HepG2 (cell line): ENCODE measurements around the gene BACH2. TPM values are rescaled to one million over a fixed set of nuclear protein-coding genes. Genes with fewer than 3 reads are reported as not detected.

ENCODE experiments used
- ATAC-seq: fragments of 200-7000 bp; cut with Tn5 transposase; 3 replicates; pipeline ENCODE4 v1.9.1; 2020; ENCODE audit warnings: mild to moderate bottlenecking, moderate library complexity
- BruUV-seq: library from RNA; stranded (reverse); fragments of 400-500 nt; replicated peaks from 2 replicates; lab custom pipeline; 2021; lab: Mats Ljungman, UMichigan
- CTCF ChIA-PET: fragments of 300-600 bp; formaldehyde crosslinking; extraction: SDS; loops from one replicate; lab custom pipeline; 2021; ENCODE audit warnings: low total read pairs, inconsistent platforms, low intra/inter-chr PET ratio; lab: Yijun Ruan, JAX
- POLR2A ChIA-PET: fragments of 350-600 bp; sonication (Branson Sonifier 250); formaldehyde crosslinking; loops from one replicate; lab custom pipeline; 2020; ENCODE audit warnings: antibody characterized with exemption, inconsistent platforms; lab: Yijun Ruan, JAX
- DNase-seq: peaks from one replicate; pipeline ENCODE4 v3.0.0-alpha.2; 2015; ENCODE audit warnings: low spot score
- FAIRE-seq: peaks from 3 replicates; lab custom pipeline; 2011; peaks lifted over from hg19 to GRCh38; lab: Jason Lieb, UNC
- H2AFZ ChIP-seq: one replicate; pipeline ENCODE4 v1.6.1; 2011; ENCODE audit warnings: low read length, inconsistent platforms
- H3K27ac ChIP-seq: fragments of 300-600 bp; 3 replicates; pipeline ENCODE4 v1.8.0; 2011; ENCODE audit warnings: mixed run types, mild to moderate bottlenecking, mixed read lengths, low read length, inconsistent platforms; ENCODE audit not compliant: insufficient read depth; ENCODE audit errors: extremely low read length
- H3K27me3 ChIP-seq, 2 experiments: fragments of 200-600 bp in 1 of 2; 2 replicates in 1 of 2; 3 replicates in 1 of 2; pipeline versions ENCODE4 v1.6.0 to v1.8.0; 2011; ENCODE audit warnings: low read length in 2 of 2, mild to moderate bottlenecking in 2 of 2, moderate library complexity in 2 of 2, inconsistent platforms in 1 of 2; ENCODE audit not compliant: insufficient read depth in 2 of 2, control insufficient read depth in 1 of 2
- H3K36me3 ChIP-seq, 2 experiments: fragments of 200-600 bp in 1 of 2; replicated peaks in 1 of 2; 2 replicates in 1 of 2; 3 replicates in 1 of 2; pipeline versions ENCODE4 v1.5.1 to v1.8.0; 2011; ENCODE audit warnings: low read length in 2 of 2, inconsistent platforms in 1 of 2; ENCODE audit not compliant: insufficient read depth in 2 of 2, control insufficient read depth in 1 of 2
- H3K4me1 ChIP-seq: 2 replicates; pipeline ENCODE4 v1.5.1; 2012; ENCODE audit warnings: low read length, inconsistent platforms; ENCODE audit not compliant: insufficient read depth
- H3K4me2 ChIP-seq: 2 replicates; pipeline ENCODE4 v1.6.0; 2011; ENCODE audit warnings: low read depth, low read length, inconsistent platforms
- H3K4me3 ChIP-seq, 3 experiments: fragments of 200-600 bp in 1 of 3; sonication (generic), shearing (Covaris generic) in 1 of 3; replicated peaks in 1 of 3; 2 replicates each; pipeline ENCODE4 v1.5.1; 2011 to 2016; ENCODE audit warnings: low read length in 3 of 3, inconsistent platforms in 2 of 3, low read depth in 2 of 3, mild to moderate bottlenecking in 2 of 3, control low read depth in 1 of 3, mixed read lengths in 1 of 3; ENCODE audit not compliant: insufficient read depth in 1 of 3
- H3K79me2 ChIP-seq: one replicate; pipeline ENCODE4 v1.6.1; 2011; ENCODE audit warnings: low read length, inconsistent platforms; ENCODE audit not compliant: insufficient read depth
- H3K9ac ChIP-seq: 2 replicates; pipeline ENCODE4 v1.6.0; 2011; ENCODE audit warnings: mild to moderate bottlenecking, low read depth, low read length, inconsistent platforms; ENCODE audit not compliant: insufficient read depth
- H3K9me3 ChIP-seq: 2 replicates; pipeline ENCODE4 v1.5.1; 2012; ENCODE audit warnings: mild to moderate bottlenecking, low read length
- H4K20me1 ChIP-seq: 2 replicates; pipeline ENCODE4 v1.6.0; 2011; ENCODE audit warnings: inconsistent platforms, mild to moderate bottlenecking, low read length, moderate library complexity; ENCODE audit not compliant: insufficient read depth
- ISL2 ChIP-seq: sonication (generic); formaldehyde crosslinking; IDR thresholded peaks from 2 replicates; pipeline ENCODE4 v1.5.0; 2020; ENCODE audit warnings: missing genetic modification reagents
- KDM4B ChIP-seq: sonication (generic); formaldehyde crosslinking; IDR thresholded peaks from 2 replicates; pipeline ENCODE4 v1.4.0; 2020; ENCODE audit warnings: missing genetic modification reagents
- MED13 ChIP-seq: sonication (generic); formaldehyde crosslinking; IDR thresholded peaks from 2 replicates; pipeline ENCODE4 v1.5.0; 2020; ENCODE audit warnings: missing genetic modification reagents
- MTF1 ChIP-seq: sonication (generic); formaldehyde crosslinking; IDR thresholded peaks from 2 replicates; pipeline ENCODE4 v1.5.0; 2020; ENCODE audit warnings: missing genetic modification reagents
- NFE2L2 ChIP-seq: fragments of 150-350 bp; IDR thresholded peaks from 2 replicates; pipeline ENCODE4 v1.6.1; 2014; ENCODE audit warnings: low read length
- NFIB ChIP-seq: sonication (generic); formaldehyde crosslinking; IDR thresholded peaks from 2 replicates; pipeline ENCODE4 v1.9.0; 2021; ENCODE audit warnings: missing genetic modification reagents, mild to moderate bottlenecking, borderline replicate concordance
- NFYB ChIP-seq: sonication (generic); formaldehyde crosslinking; IDR thresholded peaks from 2 replicates; pipeline ENCODE4 v1.4.0; 2020; ENCODE audit warnings: missing genetic modification reagents
- RBAK ChIP-seq: sonication (generic); formaldehyde crosslinking; IDR thresholded peaks from 2 replicates; pipeline ENCODE4 v1.5.1; 2020; ENCODE audit warnings: mild to moderate bottlenecking, missing genetic modification reagents
- TP53 ChIP-seq: sonication (generic); formaldehyde crosslinking; conservative IDR thresholded peaks from 2 replicates; pipeline ENCODE4 v1.4.0; 2020; ENCODE audit warnings: missing genetic modification reagents
- ZNF124 ChIP-seq: sonication (generic); formaldehyde crosslinking; IDR thresholded peaks from 2 replicates; pipeline ENCODE4 v1.4.0; 2020; ENCODE audit warnings: missing genetic modification reagents
- ZNF274 ChIP-seq: sonication (generic); formaldehyde crosslinking; IDR thresholded peaks from 2 replicates; pipeline ENCODE4 v1.5.1; 2020; ENCODE audit warnings: mild to moderate bottlenecking, missing genetic modification reagents
- ZSCAN12 ChIP-seq: sonication (generic); formaldehyde crosslinking; IDR thresholded peaks from 2 replicates; pipeline ENCODE4 v1.9.0; 2021; ENCODE audit warnings: mild to moderate bottlenecking, missing genetic modification reagents
- WGBS: methylation state at CpG from one replicate; pipeline ENCODE4 v1.1.6; 2017; ENCODE audit warnings: low lambda C conversion rate; 5-methylcytosine and 5-hydroxymethylcytosine counted together
- in situ Hi-C: cut with HindIII; loops from 2 replicates; pipeline ENCODE4 v1.10.0; 2017; ENCODE audit warnings: low pct_unique_long_range_greater_than_20kb; ENCODE audit not compliant: extremely low pct_ligation_motif_present
- intact Hi-C: fragments of 100-400 bp; cut with micrococcal nuclease; formaldehyde crosslinking; loops from one replicate; pipeline ENCODE4 v1.10.0; 2022; ENCODE audit not compliant: unreplicated experiment
- polyA plus RNA-seq, 8 experiments: library from polyadenylated mRNA; depleted of rRNA in 3 of 8; stranded (reverse) in 7 of 8; unstranded in 1 of 8; fragments of >200 nt; fragmentation: Illumina TruSeq in 4 of 8; extraction: Trizol in 4 of 8; gene quantifications; 2 replicates each; pipeline versions ENCODE4 v1.2.1 to v1.2.3, GENCODE V29; 2011 to 2016; ENCODE audit warnings: low read depth in 4 of 8, missing spikeins in 1 of 8, mixed read lengths in 1 of 8; ENCODE audit not compliant: insufficient read depth in 1 of 8
- total RNA-seq, 5 experiments: library from RNA; depleted of rRNA; stranded (reverse); fragments of >200 nt; fragmentation: Illumina TruSeq; extraction: Trizol; gene quantifications; 2 replicates each; pipeline ENCODE4 v1.2.3, GENCODE V29; 2016; ENCODE audit warnings: low read depth in 1 of 5
- TF ChIP-seq, protein P1 (sequence below): sonication (generic); formaldehyde crosslinking; IDR thresholded peaks from 2 replicates; pipeline ENCODE4 v1.5.0; 2020; ENCODE audit warnings: mild to moderate bottlenecking, missing genetic modification reagents
- TF ChIP-seq, protein P2 (sequence below): sonication (generic); formaldehyde crosslinking; IDR thresholded peaks from 2 replicates; pipeline ENCODE4 v1.9.0; 2021; ENCODE audit warnings: mild to moderate bottlenecking, missing genetic modification reagents
- TF ChIP-seq, protein P3 (sequence below): sonication (generic); formaldehyde crosslinking; IDR thresholded peaks from 2 replicates; pipeline ENCODE4 v1.8.1; 2022; ENCODE audit warnings: mild to moderate bottlenecking, missing genetic modification reagents

Gene BACH2
- total and polyA plus RNA-seq, 2 of the 13 experiments (the other 11 are each of a cell fraction or from before 2014, with no cell fraction given): 0.01 TPM; not detected in 1

DNA sequence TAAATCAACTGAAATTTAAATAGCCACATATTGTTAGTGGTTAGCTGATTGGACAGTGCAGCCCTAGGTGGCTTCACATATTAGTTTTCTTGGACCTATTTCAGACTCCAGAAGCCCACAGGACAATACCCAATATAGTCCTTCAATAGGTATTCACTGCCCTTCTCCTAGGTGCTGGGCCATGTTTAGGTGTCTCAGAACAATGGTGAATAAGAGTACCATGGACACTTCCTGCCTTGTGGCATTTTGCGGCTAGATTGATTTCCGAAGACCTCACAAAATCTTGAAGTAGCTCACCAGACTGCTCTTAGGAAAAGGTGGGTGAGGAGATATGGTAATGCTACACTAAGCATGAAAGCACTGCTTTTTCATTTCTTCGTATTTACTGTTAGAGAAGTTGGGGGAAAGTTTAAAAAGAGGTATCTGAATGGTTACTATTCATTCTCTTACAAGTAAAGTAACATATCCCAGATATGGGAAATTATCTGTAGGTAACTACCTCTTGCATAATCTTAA, 203.0 kb downstream of the BACH2 start (continued):
- TF ChIP-seq, protein P1, sequence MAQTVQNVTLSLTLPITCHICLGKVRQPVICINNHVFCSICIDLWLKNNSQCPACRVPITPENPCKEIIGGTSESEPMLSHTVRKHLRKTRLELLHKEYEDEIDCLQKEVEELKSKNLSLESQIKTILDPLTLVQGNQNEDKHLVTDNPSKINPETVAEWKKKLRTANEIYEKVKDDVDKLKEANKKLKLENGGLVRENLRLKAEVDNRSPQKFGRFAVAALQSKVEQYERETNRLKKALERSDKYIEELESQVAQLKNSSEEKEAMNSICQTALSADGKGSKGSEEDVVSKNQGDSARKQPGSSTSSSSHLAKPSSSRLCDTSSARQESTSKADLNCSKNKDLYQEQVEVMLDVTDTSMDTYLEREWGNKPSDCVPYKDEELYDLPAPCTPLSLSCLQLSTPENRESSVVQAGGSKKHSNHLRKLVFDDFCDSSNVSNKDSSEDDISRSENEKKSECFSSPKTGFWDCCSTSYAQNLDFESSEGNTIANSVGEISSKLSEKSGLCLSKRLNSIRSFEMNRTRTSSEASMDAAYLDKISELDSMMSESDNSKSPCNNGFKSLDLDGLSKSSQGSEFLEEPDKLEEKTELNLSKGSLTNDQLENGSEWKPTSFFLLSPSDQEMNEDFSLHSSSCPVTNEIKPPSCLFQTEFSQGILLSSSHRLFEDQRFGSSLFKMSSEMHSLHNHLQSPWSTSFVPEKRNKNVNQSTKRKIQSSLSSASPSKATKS (CRISPR knock-in tag): no peak
- TF ChIP-seq, protein P2, sequence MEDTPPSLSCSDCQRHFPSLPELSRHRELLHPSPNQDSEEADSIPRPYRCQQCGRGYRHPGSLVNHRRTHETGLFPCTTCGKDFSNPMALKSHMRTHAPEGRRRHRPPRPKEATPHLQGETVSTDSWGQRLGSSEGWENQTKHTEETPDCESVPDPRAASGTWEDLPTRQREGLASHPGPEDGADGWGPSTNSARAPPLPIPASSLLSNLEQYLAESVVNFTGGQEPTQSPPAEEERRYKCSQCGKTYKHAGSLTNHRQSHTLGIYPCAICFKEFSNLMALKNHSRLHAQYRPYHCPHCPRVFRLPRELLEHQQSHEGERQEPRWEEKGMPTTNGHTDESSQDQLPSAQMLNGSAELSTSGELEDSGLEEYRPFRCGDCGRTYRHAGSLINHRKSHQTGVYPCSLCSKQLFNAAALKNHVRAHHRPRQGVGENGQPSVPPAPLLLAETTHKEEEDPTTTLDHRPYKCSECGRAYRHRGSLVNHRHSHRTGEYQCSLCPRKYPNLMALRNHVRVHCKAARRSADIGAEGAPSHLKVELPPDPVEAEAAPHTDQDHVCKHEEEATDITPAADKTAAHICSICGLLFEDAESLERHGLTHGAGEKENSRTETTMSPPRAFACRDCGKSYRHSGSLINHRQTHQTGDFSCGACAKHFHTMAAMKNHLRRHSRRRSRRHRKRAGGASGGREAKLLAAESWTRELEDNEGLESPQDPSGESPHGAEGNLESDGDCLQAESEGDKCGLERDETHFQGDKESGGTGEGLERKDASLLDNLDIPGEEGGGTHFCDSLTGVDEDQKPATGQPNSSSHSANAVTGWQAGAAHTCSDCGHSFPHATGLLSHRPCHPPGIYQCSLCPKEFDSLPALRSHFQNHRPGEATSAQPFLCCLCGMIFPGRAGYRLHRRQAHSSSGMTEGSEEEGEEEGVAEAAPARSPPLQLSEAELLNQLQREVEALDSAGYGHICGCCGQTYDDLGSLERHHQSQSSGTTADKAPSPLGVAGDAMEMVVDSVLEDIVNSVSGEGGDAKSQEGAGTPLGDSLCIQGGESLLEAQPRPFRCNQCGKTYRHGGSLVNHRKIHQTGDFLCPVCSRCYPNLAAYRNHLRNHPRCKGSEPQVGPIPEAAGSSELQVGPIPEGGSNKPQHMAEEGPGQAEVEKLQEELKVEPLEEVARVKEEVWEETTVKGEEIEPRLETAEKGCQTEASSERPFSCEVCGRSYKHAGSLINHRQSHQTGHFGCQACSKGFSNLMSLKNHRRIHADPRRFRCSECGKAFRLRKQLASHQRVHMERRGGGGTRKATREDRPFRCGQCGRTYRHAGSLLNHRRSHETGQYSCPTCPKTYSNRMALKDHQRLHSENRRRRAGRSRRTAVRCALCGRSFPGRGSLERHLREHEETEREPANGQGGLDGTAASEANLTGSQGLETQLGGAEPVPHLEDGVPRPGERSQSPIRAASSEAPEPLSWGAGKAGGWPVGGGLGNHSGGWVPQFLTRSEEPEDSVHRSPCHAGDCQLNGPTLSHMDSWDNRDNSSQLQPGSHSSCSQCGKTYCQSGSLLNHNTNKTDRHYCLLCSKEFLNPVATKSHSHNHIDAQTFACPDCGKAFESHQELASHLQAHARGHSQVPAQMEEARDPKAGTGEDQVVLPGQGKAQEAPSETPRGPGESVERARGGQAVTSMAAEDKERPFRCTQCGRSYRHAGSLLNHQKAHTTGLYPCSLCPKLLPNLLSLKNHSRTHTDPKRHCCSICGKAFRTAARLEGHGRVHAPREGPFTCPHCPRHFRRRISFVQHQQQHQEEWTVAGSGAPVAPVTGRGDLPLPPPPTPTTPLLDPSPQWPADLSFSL: no peak

- Histone ChIP-seq H3K9ac (no peak overlapping the region), H2AFZ (no peak overlapping the region), H3K79me2 (no peaks in the 10 kb centered on the region), H3K4me2 (no peak overlapping the region), H3K9me3 (no peaks in the 10 kb centered on the region), H3K27me3 (peaks cover 0 to 2% of the 10 kb centered on the region in 2 experiments; a peak in 1 of 5 replicates), H3K27ac (no peak overlapping the region), H3K4me1 (no peaks in the 10 kb centered on the region), H3K4me3 (no peak overlapping the region), H3K36me3 (no peaks in the 10 kb centered on the region), H4K20me1 (no peaks in the 10 kb centered on the region)
- ChIA-PET POLR2A (no interaction called here), CTCF (no interaction called here)
- FAIRE-seq: no peak
- in situ Hi-C loops (no loop called here), intact Hi-C loops (no loop called here)
- ATAC-seq: no peak
- no TSS peak for BruUV-seq
- no peak for DNase-seq
- 50% methylated on average over 2 of the region's 2 CpGs for WGBS
- TF ChIP-seq MTF1 (CRISPR knock-in tag) (no peak), ISL2 (no peak), NFYB (no peak), TP53 (no peak), NFIB (CRISPR knock-in tag) (no peak), KDM4B (CRISPR knock-in tag) (no peak), ZSCAN12 (CRISPR knock-in tag) (no peak), RBAK (CRISPR knock-in tag) (no peak), MED13 (no peak), ZNF274 (CRISPR knock-in tag) (no peak), NFE2L2 (no peak), ZNF124 (CRISPR knock-in tag) (no peak)
- TF ChIP-seq, protein P3, sequence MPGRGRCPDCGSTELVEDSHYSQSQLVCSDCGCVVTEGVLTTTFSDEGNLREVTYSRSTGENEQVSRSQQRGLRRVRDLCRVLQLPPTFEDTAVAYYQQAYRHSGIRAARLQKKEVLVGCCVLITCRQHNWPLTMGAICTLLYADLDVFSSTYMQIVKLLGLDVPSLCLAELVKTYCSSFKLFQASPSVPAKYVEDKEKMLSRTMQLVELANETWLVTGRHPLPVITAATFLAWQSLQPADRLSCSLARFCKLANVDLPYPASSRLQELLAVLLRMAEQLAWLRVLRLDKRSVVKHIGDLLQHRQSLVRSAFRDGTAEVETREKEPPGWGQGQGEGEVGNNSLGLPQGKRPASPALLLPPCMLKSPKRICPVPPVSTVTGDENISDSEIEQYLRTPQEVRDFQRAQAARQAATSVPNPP (CRISPR knock-in tag): no peak
Observed at GRCh38 chr6:90090866-90091265, 205.8 kb downstream of the BACH2 start.
